HG03439 (cell line): ENCODE measurements around the gene PTPRG.
"Not testable (repeated sequence)": the region's sequence is repeated elsewhere in the genome, so short reads cannot be mapped to it uniquely, and the experiment has no call there.

Experiments
- ATAC-seq: cut with Tn5 transposase; IDR thresholded peaks from one replicate; pipeline ENCODE4 v1.9.1; 2021; ENCODE audit warnings: mild to moderate bottlenecking, moderate library complexity; ENCODE audit not compliant: unreplicated experiment

Gene PTPRG

DNA sequence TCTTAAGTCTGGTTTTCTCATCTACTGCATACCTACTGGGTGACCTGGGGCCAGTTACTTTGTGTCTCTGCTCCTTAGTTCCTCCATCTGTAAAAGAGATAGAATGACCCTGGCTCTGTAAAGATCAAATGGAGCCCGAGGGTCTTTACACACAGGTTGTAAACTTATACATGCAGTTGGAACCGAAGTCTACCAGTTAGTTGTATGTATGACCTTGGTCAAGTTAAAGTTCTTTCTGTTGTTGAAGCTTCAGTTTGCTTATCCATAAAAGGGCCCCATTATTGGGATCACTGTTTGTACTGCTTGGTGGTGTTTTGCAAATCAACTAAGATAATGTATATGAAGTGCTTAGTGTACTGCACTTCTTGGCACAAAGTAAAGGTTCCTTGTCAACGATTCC, 186.9 kb downstream of the PTPRG start:
- ATAC-seq = no peak

DNA sequence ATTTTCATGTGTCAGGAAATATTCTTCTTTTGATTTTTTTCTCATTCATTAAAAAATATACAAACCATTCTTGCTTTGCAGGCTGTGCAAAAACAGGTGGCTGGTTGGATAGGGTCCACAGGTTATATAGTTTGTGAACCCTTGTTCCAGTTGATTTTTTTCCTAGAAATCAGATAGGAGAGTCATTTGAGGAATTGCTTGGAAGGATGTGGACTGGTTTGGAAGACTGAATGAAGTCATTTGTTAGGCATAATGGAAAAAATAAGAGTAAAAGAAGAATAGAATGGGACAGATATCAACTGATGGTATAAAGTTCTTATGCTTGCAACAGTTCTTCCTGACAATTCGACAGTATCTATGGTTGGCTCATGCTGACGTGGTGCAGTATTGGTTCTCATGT, 189.4 kb downstream of the PTPRG start:
- ATAC-seq = no peak

DNA sequence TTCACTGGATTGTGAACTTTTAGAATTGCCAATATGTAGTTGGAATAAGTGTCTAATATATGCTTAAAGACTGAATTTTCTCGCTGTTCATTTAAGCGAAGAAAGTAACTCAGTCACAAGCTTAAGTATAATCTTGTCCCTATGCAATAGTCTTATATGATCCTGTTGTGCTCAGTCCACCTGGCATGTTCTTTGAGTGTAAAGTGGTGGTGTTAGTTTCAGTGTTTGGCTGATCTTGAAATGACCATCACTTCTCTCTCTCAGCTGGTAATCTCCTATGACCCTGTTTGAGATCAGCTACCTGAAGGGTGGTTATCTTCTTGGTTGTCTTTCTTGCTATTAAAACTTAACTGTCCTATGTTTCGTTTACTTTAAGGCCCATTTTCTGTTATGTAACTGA, 197.5 kb downstream of the PTPRG start:
- no peak for ATAC-seq

DNA sequence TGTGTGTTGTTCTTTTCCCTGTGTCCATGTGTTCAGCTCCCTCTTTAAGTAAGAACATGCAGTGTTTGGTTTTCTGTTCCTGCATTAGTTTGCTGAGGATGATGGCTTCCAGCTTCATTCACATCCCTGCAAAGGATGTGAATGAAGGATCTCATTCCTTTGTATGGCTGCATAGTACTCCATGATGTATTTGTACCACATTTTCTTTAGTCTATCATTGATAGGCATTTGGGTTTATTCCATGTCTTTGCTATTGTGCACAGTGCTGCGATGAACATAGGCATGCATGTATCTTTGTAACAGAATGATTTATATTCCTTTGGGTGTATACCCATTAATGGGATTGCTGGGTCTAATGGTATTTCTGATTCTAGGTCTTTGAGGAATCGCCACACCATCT, 199.4 kb downstream of the PTPRG start:
- ATAC-seq = not testable (repeated sequence)

DNA sequence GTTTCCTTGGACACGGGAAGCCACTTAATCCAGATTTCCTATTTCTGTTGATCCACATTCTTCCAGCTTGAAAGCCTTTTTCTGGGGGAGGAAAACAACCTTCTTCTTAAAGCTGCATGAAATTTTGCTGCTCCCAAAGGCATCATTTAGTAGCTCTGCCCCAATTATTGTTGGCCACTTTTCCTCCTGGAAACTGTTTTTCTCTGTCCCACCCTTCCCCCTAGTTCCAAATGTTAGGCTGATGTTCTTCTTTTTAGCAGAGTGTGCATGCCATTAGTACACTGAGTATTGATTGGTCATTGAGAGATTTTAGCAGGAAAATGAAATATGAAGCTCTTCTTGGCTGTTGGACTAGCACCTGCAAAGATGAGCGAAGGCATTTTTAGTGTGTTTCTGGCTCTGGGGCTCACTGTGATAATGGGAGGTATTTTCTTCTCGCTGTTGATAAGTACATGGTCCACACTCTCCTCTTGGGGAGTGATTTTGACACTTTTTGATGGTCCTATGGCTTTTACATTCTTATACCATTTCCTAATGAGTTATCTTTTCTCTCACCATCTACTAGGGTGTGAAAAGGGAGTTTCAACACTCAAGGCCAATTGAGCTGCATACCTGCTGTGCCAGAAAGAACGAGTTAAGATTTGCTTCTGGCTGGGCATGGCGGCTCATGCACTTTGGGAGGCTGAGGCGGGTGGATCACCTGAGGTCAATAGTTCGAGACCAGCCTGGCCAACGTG, 200.5 kb downstream of the PTPRG start:
- ATAC-seq = no peak

DNA sequence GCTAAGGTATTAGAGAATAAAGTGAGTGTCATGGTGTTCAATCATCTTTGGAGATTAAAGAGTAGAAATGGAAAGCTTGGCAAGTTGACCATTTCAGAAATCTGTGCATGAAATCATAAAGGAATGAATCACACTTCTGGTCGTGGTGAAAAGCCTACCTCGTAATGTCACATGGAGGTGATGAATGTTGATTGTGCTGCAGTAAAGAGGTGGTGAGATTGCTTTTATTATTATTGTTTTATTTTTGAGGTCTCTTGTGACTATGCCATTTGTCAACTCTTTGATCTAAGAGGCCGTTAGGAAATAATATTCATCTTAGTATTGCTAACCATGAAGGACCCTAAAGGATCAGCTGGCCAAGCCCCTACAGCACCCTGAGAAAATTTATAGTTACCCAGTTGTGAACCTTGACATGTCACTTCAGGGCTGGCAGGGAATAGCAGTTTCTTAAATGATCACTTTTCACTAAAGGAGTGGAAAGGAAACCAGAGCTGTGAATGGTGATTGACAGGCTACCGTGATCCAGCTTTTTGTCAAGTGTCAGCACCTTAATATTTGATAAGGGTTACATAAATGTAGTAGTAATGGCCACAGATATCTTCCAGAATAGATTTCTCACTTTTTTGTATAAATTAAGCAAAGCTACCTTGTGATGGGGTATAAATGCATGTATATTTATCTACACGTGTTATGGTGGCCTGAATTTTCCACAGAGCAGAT, 203.9 kb downstream of the PTPRG start:
- no peak for ATAC-seq

DNA sequence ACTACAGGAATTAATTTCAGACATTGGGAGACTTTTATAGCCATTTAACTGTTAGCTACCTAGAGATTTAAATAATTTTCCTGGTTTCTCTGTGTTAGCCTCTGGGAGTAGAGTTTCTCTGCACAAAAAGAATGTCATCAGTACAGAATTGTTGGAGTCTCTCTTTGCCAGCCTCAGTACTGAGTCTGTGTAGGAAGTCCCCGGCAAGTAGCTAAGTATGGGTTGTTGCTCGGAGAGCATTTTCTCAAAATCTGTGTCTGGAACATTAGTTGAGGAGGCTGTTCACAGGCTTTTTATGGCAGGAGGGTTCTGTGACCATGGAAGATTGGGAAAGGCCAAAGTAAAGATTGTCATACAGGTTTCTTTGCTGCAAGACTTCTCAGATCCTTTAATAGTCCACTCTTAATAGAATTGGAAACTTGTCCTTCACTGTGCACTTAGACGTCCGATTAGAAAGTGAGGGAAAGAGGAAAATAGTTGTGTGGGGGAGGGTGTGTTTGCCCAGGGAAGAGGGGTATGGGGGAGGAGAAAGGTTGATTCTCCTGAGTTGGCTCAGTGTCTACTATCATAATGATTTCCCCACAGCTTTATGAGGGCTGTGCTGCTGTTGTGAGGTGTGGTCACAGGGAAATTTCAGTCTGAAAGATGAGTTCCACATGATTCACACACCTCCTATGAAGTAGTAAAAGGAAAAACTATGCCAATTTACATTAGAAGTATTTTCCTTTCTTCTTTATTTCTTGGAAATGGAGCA, 207.1 kb downstream of the PTPRG start:
- no peak for ATAC-seq

DNA sequence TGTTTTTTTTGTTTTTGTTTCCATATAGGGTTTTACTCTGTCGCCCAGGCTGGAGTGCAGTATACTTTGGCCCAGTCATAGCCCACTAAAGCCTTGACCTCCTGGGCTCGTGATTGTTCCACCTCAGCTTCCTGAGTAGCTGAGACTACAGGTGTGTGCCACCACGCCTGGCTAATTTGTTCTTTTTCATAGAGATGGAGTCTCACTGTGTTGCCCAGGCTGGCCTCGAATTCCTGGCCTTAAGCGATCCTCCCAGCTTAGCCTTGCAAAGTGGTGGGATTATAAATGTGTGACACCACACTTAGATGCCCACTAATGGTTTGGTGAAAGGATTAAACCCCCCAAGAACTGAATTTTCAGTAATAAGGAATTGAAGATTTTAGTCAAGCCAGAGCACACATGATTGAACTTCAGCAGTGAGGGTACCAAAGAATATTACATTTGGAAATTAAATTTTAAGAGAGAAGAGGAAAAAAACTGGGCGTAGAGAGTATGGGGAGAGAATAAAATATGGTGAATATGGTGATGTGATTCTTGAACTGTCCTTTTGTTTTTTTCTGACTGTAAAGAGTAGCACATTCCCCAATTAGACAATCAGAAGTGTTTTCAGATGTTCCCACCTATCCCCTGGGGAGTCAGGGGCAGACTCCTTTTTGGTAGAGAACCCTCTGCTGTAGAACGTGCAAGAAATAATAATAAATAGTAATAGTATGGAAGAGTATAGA, 208.1 kb downstream of the PTPRG start:
- no peak for ATAC-seq

DNA sequence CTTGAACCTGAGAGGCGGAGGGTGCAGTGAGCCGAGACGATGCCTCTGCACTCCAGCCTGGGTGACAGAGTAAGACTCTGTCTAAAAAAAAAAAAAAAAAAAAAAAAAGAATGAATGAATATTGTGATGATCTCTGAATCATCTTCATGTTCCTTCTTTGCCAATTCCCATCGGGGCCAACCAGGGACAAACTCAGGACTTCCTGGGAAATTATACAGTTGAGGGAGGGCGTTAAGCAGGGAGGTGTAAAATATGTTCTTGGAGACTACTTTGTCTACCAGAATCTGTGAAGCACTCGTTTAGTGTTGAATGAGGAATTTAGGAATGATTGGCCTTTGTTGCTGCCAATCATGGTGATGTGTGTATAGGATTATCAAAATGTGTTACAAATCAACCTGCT, 210.6 kb downstream of the PTPRG start:
- ATAC-seq = no peak

DNA sequence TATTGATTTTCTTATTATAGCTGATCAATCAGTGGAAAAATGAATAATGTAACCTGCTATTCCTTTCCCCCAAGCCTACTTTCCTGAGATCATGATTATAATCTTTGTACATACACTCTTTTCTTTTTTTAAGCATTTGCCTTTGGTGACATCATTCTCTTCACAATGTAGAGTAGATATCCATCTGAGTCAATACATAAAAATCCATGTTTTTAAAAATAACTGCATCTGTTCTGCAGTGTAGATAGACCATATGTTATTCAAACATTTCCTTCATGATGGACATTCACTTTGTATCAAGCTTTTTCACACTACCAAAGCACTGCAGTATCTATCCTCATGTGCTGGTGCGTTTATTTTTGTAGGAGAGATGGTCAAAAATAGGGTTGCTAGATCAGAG, 211.1 kb downstream of the PTPRG start:
- ATAC-seq = no peak

DNA sequence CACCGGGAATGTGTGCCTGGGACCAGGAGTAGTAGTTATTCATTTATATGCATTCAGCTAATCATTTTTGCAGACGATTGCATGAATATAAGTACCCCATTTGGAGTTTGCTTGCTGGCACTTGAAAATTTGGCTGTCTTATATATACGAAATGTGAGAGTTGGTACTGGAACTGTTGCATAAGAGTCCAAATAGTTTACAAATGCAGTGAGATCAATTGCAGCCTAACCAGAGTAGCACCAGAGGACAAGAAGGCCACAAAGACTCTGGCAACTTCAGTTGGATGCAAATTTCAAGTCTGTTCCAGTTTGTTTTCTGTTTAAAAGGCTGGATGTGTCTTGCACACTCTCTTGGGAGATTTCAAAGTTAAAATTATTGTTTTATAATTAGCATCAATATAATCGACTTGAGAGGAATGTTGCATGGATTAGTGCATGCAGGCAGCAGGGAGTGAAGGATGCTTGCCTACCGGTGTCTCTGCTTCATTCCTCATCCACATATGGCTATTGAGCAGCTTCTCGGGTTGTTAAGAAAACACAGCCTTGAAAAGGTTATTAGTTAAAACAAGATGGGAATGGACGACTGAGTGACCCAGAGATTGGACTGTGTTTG, 213.0 kb downstream of the PTPRG start:
- no peak for ATAC-seq

DNA sequence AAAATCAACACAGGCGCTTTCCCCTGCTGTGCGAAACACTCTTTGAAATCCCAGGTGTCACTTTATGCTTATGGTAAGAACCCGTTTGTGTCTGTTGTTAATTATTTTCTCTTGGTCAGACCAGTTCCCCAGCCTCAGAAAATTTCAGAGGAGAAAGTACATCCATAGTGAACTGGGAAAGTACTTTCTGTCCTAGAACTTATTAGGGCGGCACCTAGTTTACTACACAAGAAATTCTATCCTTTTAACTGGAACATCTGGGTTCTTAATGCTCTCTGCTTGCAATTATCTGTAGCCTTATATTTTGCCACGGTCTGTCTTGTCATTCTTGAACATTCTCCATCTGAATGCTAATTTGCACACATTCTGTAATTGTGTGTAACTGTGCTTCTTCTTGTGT, 215.0 kb downstream of the PTPRG start:
- ATAC-seq = no peak

DNA sequence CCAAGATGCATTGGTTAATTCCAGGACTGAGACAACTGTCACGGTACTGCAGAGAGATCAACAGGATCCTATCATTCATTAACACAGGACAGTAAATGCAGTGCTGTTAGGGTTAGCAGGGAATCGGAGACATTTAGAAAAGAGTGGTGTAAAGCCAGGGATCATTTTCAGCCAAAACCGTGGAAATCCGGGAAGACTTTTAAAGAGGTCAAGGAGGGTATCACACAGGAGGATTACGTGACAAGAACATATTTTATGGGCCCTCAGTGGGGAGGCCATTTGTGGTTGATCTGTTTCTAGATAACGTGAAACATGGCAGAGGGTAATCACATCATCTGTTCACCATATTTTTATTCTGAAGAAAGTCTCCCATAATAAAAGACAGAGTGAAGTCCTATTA, 216.1 kb downstream of the PTPRG start:
- ATAC-seq = no peak

DNA sequence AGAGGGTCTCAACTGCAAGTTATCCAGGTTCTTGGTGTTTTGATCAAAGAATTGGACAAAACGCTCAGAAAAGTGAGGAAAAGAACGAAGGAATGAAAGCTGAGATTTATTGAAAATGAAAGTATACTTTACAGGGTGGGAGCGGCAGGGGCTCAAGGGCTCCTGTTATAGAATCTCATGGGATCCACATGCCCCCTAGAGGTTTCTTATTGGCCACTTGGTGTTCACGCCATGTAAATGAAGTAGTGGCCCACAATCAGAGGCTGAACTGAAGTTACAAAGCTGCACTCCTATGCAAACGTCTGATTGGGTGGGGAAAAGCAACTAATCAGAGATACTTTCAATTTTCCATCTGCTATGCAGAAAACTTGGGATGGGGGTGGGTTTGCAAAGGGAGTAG, 216.7 kb downstream of the PTPRG start:
- no peak for ATAC-seq

DNA sequence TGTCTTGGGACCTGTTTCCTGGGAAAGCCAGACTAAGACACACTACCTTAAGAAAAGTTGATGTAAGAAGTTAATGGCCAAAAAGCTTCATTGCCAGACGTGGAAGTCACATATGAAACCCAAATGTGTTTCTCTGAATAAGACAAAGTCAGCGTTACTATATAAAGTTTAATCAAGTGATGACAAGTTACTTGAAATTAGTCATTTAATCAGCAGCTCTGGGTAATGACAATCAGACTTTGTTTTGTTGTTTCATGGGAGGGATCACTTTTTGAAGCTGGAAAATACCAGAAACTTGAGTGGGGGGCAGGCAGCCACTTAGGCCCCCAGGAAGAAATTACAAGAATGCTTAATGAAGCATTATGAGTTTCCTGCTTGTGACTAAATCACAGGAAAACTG, 218.6 kb downstream of the PTPRG start:
- no peak for ATAC-seq

DNA sequence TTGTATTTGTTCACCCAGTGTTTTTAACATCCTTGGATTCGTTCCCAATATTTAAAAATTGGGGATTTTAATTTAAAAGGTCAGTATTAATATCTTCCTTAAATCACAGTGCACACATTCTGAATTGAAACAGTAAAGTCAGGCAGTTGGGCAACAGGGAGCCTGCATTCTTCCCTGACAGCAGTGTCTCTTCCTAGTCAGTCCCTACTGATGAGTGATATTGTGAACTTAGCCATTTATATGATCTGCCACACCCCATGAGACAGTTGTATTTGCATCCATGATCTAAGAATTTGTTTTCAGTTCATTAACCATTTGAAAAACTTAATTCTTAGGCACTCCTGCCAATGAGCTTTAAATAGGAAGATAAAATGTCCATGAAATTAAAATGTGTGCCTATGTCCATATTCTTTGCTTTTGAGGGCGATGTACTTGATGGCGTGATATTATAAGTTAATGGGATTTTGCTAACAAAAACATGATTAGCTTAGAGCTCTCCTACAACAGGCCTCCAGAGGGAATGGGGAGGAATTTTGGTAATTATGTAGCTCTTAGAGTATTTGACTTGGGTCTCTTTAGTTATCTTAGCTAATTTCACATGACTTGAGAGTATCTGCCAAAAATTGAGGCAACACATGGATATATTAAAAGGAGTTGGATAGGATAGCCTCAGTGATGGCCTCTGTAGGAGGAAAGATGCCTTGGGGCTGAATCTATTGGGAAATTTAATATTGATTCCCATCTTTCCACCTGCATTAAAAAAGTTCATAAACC, 219.3 kb downstream of the PTPRG start:
- no peak for ATAC-seq

DNA sequence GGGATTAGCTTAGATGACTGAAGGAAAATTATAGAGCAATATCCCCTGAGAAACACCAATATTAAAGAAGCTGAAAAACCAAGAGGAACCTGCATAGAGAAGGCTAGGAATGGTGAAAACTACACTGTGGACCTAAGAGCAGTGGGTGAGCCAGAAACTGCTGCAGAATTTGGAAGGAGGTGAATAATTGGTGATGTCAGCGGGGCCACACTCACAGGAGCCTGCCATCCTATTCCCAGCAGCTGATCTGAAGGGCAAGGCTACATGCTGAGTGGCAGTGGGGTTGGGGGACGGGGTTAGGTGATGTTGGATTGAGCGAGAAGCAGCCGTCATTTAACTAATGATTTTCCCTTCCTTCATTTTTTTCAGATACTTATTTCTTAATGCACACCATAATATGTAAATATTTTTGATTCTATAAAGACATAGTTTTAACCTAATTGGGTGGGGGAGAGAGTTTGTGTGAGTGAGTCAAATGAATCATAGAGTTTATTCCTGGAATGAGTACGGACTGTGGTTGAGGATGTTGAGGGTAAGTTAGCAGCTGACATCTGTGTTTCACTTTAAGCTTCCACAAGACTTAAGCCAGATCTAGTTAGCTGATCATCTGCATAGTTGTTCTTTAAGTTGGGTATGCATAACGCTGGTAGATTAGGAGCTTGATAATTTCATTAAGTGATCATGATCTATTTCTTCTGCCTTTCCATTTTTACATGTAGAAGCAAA, 222.8 kb downstream of the PTPRG start:
- ATAC-seq = no peak

DNA sequence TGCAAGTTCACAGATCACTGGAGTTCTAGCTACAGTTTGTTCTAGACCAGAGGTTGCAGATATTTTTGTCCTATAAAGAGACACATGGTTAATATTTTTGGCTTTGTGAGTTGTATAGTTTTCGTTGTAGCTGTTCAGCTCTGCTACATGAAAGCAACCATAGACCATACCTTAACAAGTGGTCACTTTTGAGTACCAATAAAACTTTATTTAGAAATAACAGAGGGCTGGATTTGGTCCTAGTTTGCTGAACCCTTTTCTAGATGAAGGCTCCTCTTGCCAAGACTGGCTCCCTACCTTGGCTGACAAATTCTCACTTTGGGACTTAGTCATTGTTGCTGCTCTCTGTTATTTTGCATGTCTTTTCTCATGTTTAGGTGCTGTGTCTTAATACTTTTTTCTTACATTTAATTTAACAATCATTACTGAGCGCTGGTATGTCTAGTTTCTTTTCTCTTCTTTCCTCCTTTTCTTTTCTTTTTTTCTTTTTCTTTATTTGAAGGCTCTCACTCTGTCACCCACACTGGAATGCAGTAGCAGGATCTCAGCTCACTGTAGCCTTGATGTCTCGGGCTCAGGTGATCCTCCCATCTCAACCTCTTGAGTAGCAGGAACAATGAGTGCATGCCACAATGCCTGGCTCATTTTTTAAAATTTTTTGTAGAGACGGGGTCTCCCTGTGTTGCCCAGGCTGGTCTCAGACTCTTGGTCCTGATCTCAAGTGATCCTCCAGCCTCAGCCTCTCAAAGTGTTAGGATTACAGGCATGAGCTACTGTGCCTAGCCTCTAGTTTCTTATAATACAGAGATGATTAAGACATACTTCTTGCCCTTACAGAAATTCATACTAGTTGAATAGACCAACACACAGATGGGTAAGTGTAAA, 227.5 kb downstream of the PTPRG start:
- no peak for ATAC-seq
